B cell (primary cell): ENCODE data around the gene DAPK3. TPM values are rescaled to one million over a fixed set of nuclear protein-coding genes. Genes with fewer than 3 reads are reported as not detected.

Source experiments
- ATAC-seq: fragments of 200-7000 bp; cut with Tn5 transposase; one replicate; pipeline ENCODE4 v1.10.0; 2021; ENCODE audit warnings: low read depth, mild to moderate bottlenecking, moderate number of reproducible peaks, moderate library complexity
- CTCF ChIA-PET: fragments of 350-600 bp; sonication (Branson Sonifier 250); formaldehyde crosslinking; loops from one replicate; lab custom pipeline; 2021; ENCODE audit warnings: antibody characterized with exemption, inconsistent platforms; lab: Charles Lee
- POLR2A ChIA-PET: fragments of 350-600 bp; sonication (Branson Sonifier 250); formaldehyde crosslinking; loops from one replicate; lab custom pipeline; 2021; ENCODE audit warnings: antibody characterized with exemption; lab: Charles Lee
- DNase-seq: peaks from one replicate; pipeline ENCODE4 v3.0.0; 2013
- H2AFZ ChIP-seq: 2 replicates; pipeline ENCODE4 v1.6.1; 2012; ENCODE audit warnings: mild to moderate bottlenecking, low read depth, low read length; ENCODE audit not compliant: insufficient read depth, poor library complexity, severe bottlenecking
- H3K27ac ChIP-seq, 2 donors: 1 replicate in 1 of 2; 2 replicates in 1 of 2; pipeline ENCODE4 v1.5.1; 2012 to 2013; ENCODE audit warnings: low read length in 2 of 2, mild to moderate bottlenecking in 2 of 2, moderate library complexity in 1 of 2
- H3K27me3 ChIP-seq, 4 experiments: fragments of 200-600 bp in 1 of 4; sonication (generic) in 1 of 4; replicated peaks in 1 of 4; 1 replicate in 2 of 4; 2 replicates in 2 of 4; pipeline versions ENCODE4 v1.6.1 to v1.7.0; 2013 to 2016; ENCODE audit warnings: low read length in 3 of 4, mild to moderate bottlenecking in 2 of 4, mixed read lengths in 1 of 4, moderate library complexity in 1 of 4; ENCODE audit not compliant: insufficient read depth in 4 of 4, control insufficient read depth in 3 of 4; ENCODE audit errors: control extremely low read depth in 1 of 4
- H3K36me3 ChIP-seq, 2 experiments: replicated peaks in 1 of 2; 1 replicate in 1 of 2; 2 replicates in 1 of 2; pipeline versions ENCODE4 v1.6.1 to v1.7.1; 2013; ENCODE audit warnings: low read length in 1 of 2; ENCODE audit not compliant: insufficient read depth in 2 of 2, control insufficient read depth in 1 of 2; ENCODE audit errors: control extremely low read depth in 1 of 2, extremely low read depth in 1 of 2
- H3K4me1 ChIP-seq, 2 donors: fragments of 200-600 bp in 1 of 2; sonication (generic) in 1 of 2; 1 replicate in 1 of 2; 2 replicates in 1 of 2; pipeline versions ENCODE4 v1.5.1 to v1.6.1; 2013 to 2017; ENCODE audit warnings: low read length in 2 of 2; ENCODE audit not compliant: control insufficient read depth in 2 of 2, insufficient read depth in 2 of 2
- H3K4me2 ChIP-seq: replicated peaks from 2 replicates; pipeline ENCODE3; 2012; ENCODE audit warnings: mild to moderate bottlenecking, low read depth, low read length; ENCODE audit not compliant: poor library complexity, severe bottlenecking
- H3K4me3 ChIP-seq, 5 experiments: fragments of 200-600 bp in 1 of 5; sonication (generic) in 1 of 5; 1 replicate in 3 of 5; 2 replicates in 2 of 5; pipeline versions ENCODE4 v1.5.1 to v1.7.0; 2011 to 2016; ENCODE audit warnings: low read length in 4 of 5, mild to moderate bottlenecking in 4 of 5, low read depth in 2 of 5, control low read depth in 1 of 5, moderate library complexity in 1 of 5; ENCODE audit not compliant: insufficient read depth in 1 of 5; ENCODE audit errors: control extremely low read depth in 1 of 5, extremely low read depth in 1 of 5
- H3K79me2 ChIP-seq: fragments of 200-600 bp; sonication (generic); one replicate; pipeline ENCODE4 v1.6.0; 2016; ENCODE audit warnings: low read length; ENCODE audit not compliant: control insufficient read depth, insufficient read depth
- H3K9ac ChIP-seq: fragments of 200-600 bp; sonication (generic); 2 replicates; pipeline ENCODE4 v1.6.1; 2017; ENCODE audit warnings: mild to moderate bottlenecking, low read length, moderate library complexity
- H3K9me3 ChIP-seq, 3 donors: one replicate each; pipeline versions ENCODE4 v1.6.1 to v1.7.1; 2013; ENCODE audit warnings: low read length in 2 of 3; ENCODE audit not compliant: control insufficient read depth in 2 of 3, insufficient read depth in 1 of 3; ENCODE audit errors: control extremely low read depth in 1 of 3
- H4K20me1 ChIP-seq: 2 replicates; pipeline ENCODE4 v1.6.0; 2012; ENCODE audit warnings: mild to moderate bottlenecking, low read length; ENCODE audit not compliant: insufficient read depth, control insufficient read depth, poor library complexity, severe bottlenecking
- H3K27ac Mint-ChIP-seq: one replicate; pipeline ENCODE4 v1.8.0; 2021; ENCODE audit warnings: mixed read lengths
- H3K27me3 Mint-ChIP-seq: one replicate; pipeline ENCODE4 v1.8.0; 2021; ENCODE audit warnings: mixed read lengths
- H3K4me1 Mint-ChIP-seq: one replicate; pipeline ENCODE4 v1.8.0; 2021; ENCODE audit warnings: mixed read lengths
- H3K4me3 Mint-ChIP-seq: one replicate; pipeline ENCODE4 v1.8.0; 2021; ENCODE audit warnings: mixed read lengths
- H3K9me3 Mint-ChIP-seq: one replicate; pipeline ENCODE4 v1.8.0; 2022; ENCODE audit warnings: mixed read lengths; ENCODE audit not compliant: insufficient read depth
- EZH2 ChIP-seq: IDR thresholded peaks from 2 replicates; pipeline ENCODE4 v1.6.1; 2012; ENCODE audit warnings: borderline replicate concordance, low read depth, mild to moderate bottlenecking, moderate library complexity, low read length; ENCODE audit not compliant: insufficient read depth, poor library complexity, severe bottlenecking
- WGBS: methylation state at CpG from one replicate; pipeline ENCODE4 v1.1.5; 2013; ENCODE audit warnings: missing lambda C conversion rate; ENCODE audit not compliant: insufficient coverage; 5-methylcytosine and 5-hydroxymethylcytosine counted together
- intact Hi-C: fragments of 100-400 bp; cut with micrococcal nuclease; formaldehyde crosslinking; loops from one replicate; pipeline ENCODE4 v1.10.0; 2022
- polyA plus RNA-seq: library from polyadenylated mRNA; depleted of rRNA; stranded (reverse); fragments of >200 nt; gene quantifications from 2 replicates; pipeline ENCODE4 v1.2.3, GENCODE V29; 2012
- total RNA-seq, 2 donors: library from RNA; stranded (reverse); fragments of 120-200 nt in 1 of 2; gene quantifications; 1 replicate in 1 of 2; 2 replicates in 1 of 2; pipeline versions ENCODE4 v1.2.3 to v1.2.4, GENCODE V29; 2013 to 2022
- TF ChIP-seq, protein P1 (sequence below): fragments of 200-600 bp; IDR thresholded peaks from one replicate; pipeline ENCODE4 v1.8.0; 2022; ENCODE audit warnings: antibody characterized with exemption, mild to moderate bottlenecking

The DAPK3 gene
- total and polyA plus RNA-seq, 2 donors (not counting 1 experiment from before 2014, with no cell fraction given): 32.6 to 47.4 TPM

DNA sequence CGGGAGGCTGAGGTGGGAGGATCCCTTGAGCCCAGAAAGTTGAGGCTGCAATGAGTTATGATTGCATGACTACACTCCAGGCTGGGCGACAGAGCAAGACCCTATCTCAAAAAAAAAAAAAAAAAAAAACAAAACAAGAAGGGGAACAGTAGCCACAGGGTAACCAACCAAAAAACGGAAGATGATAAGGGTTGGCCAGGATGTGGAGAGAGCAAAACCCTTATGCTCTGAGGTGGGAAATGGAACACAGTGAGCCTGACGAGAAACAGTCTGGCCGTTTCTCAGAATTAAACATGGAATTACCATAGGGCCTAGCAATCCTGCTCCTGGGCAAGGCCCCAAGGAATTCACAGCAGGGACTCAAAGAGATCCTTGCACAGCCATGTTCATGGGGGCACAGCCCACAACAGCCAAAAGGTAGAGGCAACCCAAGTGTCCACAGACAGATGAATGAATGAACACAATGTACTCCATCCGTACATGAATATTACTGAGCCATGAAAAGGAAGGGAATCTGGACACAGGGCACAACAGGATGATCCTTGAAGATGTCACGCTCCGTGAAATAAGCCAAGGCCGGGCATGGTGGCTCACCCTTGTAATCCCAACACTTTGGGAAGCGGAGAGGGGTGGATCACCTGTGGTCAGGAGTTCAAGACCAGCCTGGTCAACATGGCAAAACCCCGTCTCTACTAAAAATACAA, 26.7 kb downstream of the DAPK3 start:
- Histone ChIP-seq H3K27ac (no peak overlapping the region), H3K36me3 (no peaks in the 10 kb centered on the region), H3K4me1 (peaks cover 0 to 3% of the 10 kb centered on the region in 2 donors), H3K79me2 (no peaks in the 10 kb centered on the region), H3K4me3 (no peak overlapping the region), H3K27me3 (no peaks in the 10 kb centered on the region), H3K9ac (no peak overlapping the region), H3K4me2 (no peak overlapping the region), H4K20me1 (no peaks in the 10 kb centered on the region), H3K9me3 (peaks cover 0 to 5% (median 0%) of the 10 kb centered on the region in 3 donors), H2AFZ (no peak overlapping the region)
- TF ChIP-seq, protein P1, sequence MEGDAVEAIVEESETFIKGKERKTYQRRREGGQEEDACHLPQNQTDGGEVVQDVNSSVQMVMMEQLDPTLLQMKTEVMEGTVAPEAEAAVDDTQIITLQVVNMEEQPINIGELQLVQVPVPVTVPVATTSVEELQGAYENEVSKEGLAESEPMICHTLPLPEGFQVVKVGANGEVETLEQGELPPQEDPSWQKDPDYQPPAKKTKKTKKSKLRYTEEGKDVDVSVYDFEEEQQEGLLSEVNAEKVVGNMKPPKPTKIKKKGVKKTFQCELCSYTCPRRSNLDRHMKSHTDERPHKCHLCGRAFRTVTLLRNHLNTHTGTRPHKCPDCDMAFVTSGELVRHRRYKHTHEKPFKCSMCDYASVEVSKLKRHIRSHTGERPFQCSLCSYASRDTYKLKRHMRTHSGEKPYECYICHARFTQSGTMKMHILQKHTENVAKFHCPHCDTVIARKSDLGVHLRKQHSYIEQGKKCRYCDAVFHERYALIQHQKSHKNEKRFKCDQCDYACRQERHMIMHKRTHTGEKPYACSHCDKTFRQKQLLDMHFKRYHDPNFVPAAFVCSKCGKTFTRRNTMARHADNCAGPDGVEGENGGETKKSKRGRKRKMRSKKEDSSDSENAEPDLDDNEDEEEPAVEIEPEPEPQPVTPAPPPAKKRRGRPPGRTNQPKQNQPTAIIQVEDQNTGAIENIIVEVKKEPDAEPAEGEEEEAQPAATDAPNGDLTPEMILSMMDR: no peak
- TF ChIP-seq EZH2: no peak
- no peaks in the 10 kb centered on the region for H3K27me3 Mint-ChIP-seq
- no peaks in the 10 kb centered on the region for H3K9me3 Mint-ChIP-seq
- WGBS: 59% methylated on average over 8 of the region's 11 CpGs
- no peak overlapping the region for H3K4me3 Mint-ChIP-seq
- ATAC-seq (no peak), DNase-seq (no peak)
- ChIA-PET CTCF (no interaction called here), POLR2A (no interaction called here)
- H3K4me1 Mint-ChIP-seq: no peaks in the 10 kb centered on the region
- H3K27ac Mint-ChIP-seq: no peak overlapping the region
- intact Hi-C loops: no loop called here

DNA sequence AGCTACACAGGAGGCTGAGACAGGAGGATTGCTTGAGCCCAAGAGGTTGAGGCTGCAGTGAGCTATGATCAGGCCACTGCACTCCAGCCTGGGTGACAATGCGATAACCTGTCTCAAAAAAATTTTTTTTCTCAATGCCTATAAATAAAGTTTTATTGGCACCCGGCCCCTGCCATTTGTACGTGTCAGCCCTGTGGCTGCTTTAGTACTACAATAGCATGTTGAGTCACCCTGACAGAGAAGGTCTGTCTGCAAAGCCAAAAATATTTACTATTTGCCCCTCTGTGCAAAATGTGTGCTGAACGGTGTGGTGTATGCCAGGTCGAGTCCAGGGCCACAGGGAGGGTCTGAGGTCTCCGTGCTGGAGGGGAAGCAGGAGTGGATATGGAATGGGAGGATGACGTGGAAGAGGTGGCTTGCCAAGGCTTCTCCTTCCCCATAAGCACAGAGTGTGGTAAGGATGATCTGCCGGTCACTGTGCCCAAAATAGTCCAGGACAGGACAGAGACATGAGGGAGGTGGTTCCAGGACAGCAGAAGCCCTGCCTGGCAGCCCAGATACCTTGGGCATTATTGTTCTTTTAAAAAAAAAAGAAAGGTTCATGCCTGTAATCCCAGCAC, 28.0 kb downstream of the DAPK3 start:
- POLR2A ChIA-PET: interaction anchor here (0.7 kb wide), 1 partner anchor 93 kb away, joined by 3 read pairs; no protein-coding TSS in a partner anchor
- H2AFZ ChIP-seq: no peak overlapping the region
- no peak overlapping the region for H3K4me3 ChIP-seq
- Mint-ChIP-seq H3K4me3 (no peak overlapping the region), H3K4me1 (no peaks in the 10 kb centered on the region), H3K27me3 (no peaks in the 10 kb centered on the region), H3K27ac (no peak overlapping the region), H3K9me3 (no peaks in the 10 kb centered on the region)
- no peaks in the 10 kb centered on the region for H4K20me1 ChIP-seq
- intact Hi-C loops: no loop called here
- 93% methylated on average over 2 of the region's 8 CpGs for WGBS
- H3K9ac ChIP-seq: no peak overlapping the region
- no peak overlapping the region for H3K4me2 ChIP-seq
- H3K79me2 ChIP-seq: no peaks in the 10 kb centered on the region
- peaks cover 0 to 3% of the 10 kb centered on the region in 2 donors for H3K4me1 ChIP-seq
- no peak for ATAC-seq
- H3K27me3 ChIP-seq: peaks cover 0 to 2% (median 0%) of the 10 kb centered on the region in 4 experiments
- DNase-seq: no peak
- no peak overlapping the region for H3K27ac ChIP-seq
- TF ChIP-seq EZH2: no peak
- TF ChIP-seq, protein P1: no peak
- H3K9me3 ChIP-seq: peaks cover 0 to 5% (median 0%) of the 10 kb centered on the region in 3 donors
- no peaks in the 10 kb centered on the region for H3K36me3 ChIP-seq
- CTCF ChIA-PET: no interaction called here
